Neural progenitor cell (in vitro differentiated cells): ENCODE results near the gene PTPRN2.

Experiments
- CTCF ChIP-seq: fragments of 200-600 bp; sonication (generic); IDR thresholded peaks from 2 replicates; pipeline ENCODE4 v1.5.1; 2017; ENCODE audit warnings: antibody characterized with exemption, mild to moderate bottlenecking
- EZH2 ChIP-seq: fragments of 200-600 bp; sonication (generic); IDR thresholded peaks from 2 replicates; pipeline ENCODE4 v1.6.1; 2017; ENCODE audit warnings: antibody characterized with exemption, mild to moderate bottlenecking, moderate library complexity
- EZH2phosphoT487 ChIP-seq: fragments of 200-600 bp; sonication (generic); IDR thresholded peaks from 2 replicates; pipeline ENCODE4 v1.6.1; 2017; ENCODE audit warnings: antibody characterized with exemption

GRCh38 chr7:157654350-157654749, 933.3 kb downstream of the PTPRN2 start:
- TF ChIP-seq CTCF (no peak), EZH2 (no peak), EZH2phosphoT487 (no peak)
